Breast epithelium (tissue), 3 donors: ENCODE measurements around the gene SYT5.

Experiments used
- POLR2AphosphoS5 ChIP-seq, 3 donors: sonication (generic); formaldehyde crosslinking; IDR thresholded peaks; one replicate each; pipeline ENCODE4 v1.6.1; 2017; ENCODE audit warnings: antibody characterized with exemption in 3 of 3
- TF ChIP-seq, protein P1 (sequence below), 3 donors: fragments of 450-650 bp; IDR thresholded peaks; one replicate each; pipeline ENCODE4 v1.5.1; 2016 to 2017; ENCODE audit warnings: antibody characterized with exemption in 3 of 3, mild to moderate bottlenecking in 3 of 3, moderate library complexity in 3 of 3

DNA sequence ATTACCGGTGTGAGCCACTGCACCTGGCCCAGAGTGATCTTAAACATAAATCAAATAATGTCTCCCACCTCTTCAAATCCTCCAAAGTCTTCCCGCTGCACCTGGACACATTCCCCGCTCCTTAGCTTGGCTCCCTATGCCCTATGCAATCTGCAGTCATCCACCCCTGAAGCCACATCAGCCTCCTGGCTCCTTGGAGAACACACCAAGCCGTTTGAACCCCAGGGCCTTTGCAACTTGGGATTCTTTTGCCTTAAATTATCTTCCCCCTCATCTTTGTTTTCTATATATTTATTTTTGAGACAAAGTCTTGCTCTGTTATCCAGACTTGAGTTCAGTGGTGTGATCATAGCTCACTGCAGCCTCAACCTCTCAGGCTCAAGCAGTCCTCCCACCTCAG, 11.0 kb downstream of the SYT5 start:
- TF ChIP-seq, protein P1, sequence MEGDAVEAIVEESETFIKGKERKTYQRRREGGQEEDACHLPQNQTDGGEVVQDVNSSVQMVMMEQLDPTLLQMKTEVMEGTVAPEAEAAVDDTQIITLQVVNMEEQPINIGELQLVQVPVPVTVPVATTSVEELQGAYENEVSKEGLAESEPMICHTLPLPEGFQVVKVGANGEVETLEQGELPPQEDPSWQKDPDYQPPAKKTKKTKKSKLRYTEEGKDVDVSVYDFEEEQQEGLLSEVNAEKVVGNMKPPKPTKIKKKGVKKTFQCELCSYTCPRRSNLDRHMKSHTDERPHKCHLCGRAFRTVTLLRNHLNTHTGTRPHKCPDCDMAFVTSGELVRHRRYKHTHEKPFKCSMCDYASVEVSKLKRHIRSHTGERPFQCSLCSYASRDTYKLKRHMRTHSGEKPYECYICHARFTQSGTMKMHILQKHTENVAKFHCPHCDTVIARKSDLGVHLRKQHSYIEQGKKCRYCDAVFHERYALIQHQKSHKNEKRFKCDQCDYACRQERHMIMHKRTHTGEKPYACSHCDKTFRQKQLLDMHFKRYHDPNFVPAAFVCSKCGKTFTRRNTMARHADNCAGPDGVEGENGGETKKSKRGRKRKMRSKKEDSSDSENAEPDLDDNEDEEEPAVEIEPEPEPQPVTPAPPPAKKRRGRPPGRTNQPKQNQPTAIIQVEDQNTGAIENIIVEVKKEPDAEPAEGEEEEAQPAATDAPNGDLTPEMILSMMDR (IDR thresholded peaks at IDR 0.05) = no peak
- TF ChIP-seq POLR2AphosphoS5 (IDR thresholded peaks at IDR 0.05) = no peak
